ENCODE measurements around the gene IFT88.

The IFT88 gene

GRCh38 chr13:20686167-20686566, 119.2 kb downstream of the IFT88 start:
- no peak for DNase-seq (ENCODE audit: low read depth)

GRCh38 chr13:20686863-20687579, 120.1 kb downstream of the IFT88 start:
- no peak for DNase-seq (ENCODE audit: low read depth)

DNA sequence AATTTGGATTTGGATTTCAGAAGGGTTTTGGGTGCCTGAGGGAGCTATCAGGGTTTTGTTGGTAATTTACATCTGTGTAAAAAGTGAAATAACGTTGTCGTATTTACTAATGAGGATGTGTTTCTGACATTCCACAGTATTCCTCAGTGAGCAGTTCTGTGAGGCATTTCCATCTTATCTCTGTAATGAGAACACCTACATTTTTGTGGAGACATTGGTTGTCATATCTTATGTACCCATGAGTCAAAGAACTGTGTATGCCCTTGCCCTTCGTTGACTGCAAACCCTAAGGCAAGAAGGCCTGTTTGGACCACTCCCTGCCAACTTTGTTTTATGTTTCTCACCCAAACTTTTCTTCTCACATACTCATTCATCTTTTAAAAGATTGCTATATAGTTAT, 122.3 kb downstream of the IFT88 start:
- no peak for DNase-seq (ENCODE audit: low read depth)

GRCh38 chr13:20691616-20692015, 124.7 kb downstream of the IFT88 start:
- DNase-seq (ENCODE audit: low read depth): no peak

- no peak for DNase-seq (ENCODE audit: low read depth)
Measured at GRCh38 chr13:20696073-20696472, 129.1 kb downstream of the IFT88 start.

- DNase-seq (ENCODE audit: low read depth): no peak
Measured at GRCh38 chr13:20699715-20700114, 132.8 kb downstream of the IFT88 start.

DNA sequence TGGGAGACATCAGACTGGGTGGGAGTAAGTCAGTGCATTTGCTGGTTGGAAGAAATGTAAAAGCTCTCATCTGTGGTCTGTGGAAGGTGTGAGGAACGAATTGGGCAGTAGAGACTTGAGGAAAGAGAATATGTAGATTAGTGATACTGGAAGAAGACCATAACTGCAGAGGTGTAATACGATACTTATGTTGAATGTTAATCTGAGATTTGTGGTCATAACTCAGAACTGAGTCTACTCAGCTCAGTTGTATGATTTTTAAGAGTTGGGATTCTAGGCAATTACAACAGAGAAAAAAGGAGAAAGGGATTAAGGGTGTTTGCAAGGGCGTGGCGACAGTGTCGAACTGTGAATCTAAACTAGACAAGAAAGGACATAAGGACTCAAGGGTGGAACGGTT, 133.3 kb downstream of the IFT88 start:
- DNase-seq (ENCODE audit: low read depth): no peak

GRCh38 chr13:20701461-20701860, 134.5 kb downstream of the IFT88 start:
- no peak for DNase-seq (ENCODE audit: low read depth)

DNA sequence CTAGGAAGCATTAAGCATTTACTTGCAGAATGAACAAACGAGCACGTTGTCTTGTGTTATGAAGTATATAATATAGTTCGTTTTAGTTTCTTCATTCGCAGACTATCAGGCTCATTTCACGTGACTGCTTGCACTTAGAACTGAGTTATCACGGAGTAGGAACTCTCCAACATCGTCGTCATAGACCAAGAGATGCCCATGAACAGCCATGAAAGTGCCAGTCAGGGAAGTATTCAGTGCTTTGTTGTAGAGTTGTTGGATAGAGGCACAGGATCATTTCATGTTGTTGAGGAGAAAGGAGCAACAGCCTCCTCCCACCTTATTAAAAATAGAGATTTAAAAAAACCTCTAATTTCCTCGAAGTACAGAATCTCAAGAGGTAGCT, 135.6 kb downstream of the IFT88 start:
- no peak for DNase-seq (ENCODE audit: low read depth)

GRCh38 chr13:20702915-20703779, 136.2 kb downstream of the IFT88 start, which contains the start of gene IL17D:
TSS of gene IL17D (plus strand) at chr13:20703699. CDS start at chr13:20704002, 303 bp downstream.
- DNase-seq (ENCODE audit: low read depth): no peak

- peak; percentile 58 for DNase-seq (ENCODE audit: low read depth)
Measured at GRCh38 chr13:20703780-20704458, 137.0 kb downstream of the IFT88 start.

- DNase-seq (ENCODE audit: low read depth): no peak
Measured at GRCh38 chr13:20704459-20705069, 137.6 kb downstream of the IFT88 start.

DNA sequence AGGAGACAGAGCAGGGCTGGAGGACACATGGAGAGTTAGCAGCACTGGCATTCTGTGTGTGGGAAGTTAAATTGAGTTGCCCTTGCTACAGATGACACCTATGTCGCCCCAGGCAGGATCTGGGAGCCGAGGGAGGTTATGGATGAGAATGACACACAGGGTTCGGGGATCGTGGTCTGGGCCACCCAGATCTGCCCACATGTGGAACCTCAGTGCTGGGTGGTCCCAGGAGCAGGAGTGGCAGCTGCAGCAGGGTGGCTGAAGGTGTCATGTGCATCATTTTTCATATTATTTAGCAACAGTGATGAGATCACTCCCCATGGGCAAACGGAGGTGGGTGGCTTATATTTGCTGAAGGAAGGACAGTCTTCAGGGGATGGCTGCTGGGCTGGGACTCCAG, 139.7 kb downstream of the IFT88 start:
- DNase-seq (ENCODE audit: low read depth): no peak

- DNase-seq (ENCODE audit: low read depth): no peak
Measured at GRCh38 chr13:20708216-20708615, 141.3 kb downstream of the IFT88 start.

GRCh38 chr13:20709369-20709768, 142.4 kb downstream of the IFT88 start:
- no peak for DNase-seq (ENCODE audit: low read depth)

DNA sequence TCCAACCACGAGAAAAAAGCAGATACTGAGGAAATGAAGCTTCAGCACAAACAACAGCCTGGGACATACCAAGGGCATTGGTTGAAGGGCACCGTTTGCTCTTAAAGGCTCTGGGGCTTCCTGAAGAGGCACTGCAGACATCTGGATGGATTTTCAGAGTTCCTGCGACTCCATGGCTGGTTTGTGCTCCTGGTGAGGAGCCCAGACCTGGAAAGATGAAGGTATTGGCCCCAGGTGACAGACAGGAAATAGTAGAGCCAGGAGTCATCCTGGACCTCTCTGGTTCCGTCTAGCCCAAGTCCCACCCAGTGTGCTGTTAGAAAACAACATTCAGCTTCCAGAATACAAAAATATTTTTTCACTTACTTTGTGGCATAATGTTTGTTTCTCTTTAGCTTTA, 142.8 kb downstream of the IFT88 start:
- DNase-seq (ENCODE audit: low read depth): no peak

DNA sequence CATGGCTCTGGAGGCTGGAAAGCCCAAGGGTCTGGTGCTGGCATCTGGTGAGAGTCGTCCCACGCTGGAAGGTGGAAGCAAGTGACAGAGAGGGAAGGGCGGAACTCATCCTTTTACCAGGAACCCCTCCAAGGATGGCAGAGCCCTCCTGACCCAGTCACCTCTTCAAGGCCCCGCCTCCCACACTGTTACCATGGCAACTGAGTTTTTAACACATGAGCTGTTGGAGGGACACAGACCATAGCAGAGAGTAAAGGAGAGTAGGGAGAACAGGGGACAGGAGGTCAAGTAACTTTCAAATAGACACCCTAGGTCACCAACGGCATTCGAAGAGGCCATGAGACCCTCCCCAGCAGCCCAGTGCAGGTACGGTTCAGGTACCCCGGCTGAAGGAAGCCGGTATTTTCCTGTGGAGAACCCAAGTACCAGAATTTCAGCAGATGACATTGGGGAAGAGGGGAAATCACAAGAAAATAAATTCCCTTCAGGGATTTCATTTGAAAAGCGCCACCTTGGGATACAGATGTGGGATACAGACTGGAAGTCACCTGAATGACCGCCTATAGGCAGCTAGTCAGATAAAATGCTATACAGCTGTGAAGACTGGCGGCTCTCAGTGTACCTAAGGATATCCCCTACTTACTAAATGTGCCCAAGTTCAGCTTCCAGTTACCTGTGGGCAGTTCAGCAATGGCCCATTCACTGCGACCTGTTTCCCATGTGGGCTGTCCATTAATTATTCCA, 144.5 kb downstream of the IFT88 start:
- no peak for DNase-seq (ENCODE audit: low read depth)

- DNase-seq (ENCODE audit: low read depth): no peak
Measured at GRCh38 chr13:20713014-20713376, 146.0 kb downstream of the IFT88 start.

DNA sequence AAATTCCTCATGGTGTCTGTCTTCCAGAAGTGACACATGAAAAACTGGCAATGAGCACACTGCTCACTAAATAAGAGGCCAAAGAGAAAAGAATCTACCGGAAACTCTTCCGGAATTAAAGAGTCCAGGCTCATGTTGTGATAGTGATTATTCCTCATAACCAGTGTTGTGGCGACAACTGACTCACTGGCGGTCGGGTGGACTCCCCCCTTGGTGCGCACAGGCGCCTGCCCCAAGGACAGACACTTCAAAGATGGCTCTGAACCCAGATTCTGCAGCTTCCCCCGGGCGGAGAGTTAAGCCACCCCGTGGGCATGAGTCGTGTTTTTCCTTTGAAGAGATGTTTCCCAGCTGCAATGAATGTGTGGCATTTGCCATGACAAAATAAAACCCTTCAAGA, 146.8 kb downstream of the IFT88 start:
- DNase-seq (ENCODE audit: low read depth): no peak

- no peak for DNase-seq (ENCODE audit: low read depth)
Measured at GRCh38 chr13:20714161-20714560, 147.2 kb downstream of the IFT88 start.

DNA sequence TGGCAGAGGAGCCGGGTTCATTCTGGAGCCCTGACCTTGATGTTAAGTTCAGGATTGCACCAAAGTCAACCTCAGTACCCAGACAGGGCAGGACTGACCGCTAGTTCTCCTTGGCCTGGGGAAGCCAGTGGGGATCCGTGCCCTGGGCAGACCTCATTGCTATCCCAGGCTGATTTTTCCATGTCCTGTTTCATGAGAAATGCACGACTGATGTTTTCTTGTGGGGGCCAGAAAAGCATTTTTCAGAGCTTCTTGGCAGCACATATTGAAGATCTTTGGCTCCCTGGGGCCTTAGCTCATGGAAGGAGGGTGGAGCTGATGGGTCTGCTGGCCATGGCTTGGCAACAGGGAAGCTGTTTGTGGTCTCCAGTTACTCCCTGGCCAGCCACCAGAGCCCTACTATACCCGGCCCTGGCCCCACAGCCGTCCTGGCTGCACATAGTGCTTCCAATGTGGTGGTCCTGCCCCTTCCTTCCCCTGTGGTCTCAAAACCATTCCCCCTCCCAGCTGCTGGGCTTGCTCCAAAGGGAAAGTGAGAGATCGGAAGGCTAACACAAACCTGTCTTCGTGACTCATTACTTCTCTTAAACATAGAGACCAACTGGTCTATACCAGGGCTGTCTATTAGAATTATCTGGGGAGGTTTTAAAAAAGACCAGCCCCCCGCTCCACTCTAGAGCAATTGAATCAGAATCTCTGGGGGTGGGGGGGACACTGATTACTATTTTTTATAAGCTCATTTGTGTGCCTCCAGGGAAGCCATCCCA, 147.8 kb downstream of the IFT88 start:
- peak; percentile 98 for DNase-seq (ENCODE audit: low read depth)

Data from fibroblast of the conjunctiva (primary cell).